OCI-LY1 (cell line): ENCODE data around the gene SYT7.

Experiments
- H2AFZ ChIP-seq: fragments of 200-600 bp; sonication (generic), shearing (Covaris generic); 2 replicates; pipeline ENCODE4 v1.6.0; 2014; ENCODE audit warnings: antibody characterized with exemption, mild to moderate bottlenecking, low read length
- H3F3A ChIP-seq: fragments of 200-600 bp; sonication (generic), shearing (Covaris generic); 2 replicates; pipeline ENCODE4 v1.6.0; 2014; ENCODE audit warnings: mild to moderate bottlenecking, antibody characterized with exemption, low read length, moderate library complexity; ENCODE audit not compliant: insufficient read depth
- H3K27ac ChIP-seq: fragments of 200-600 bp; sonication (generic); 2 replicates; pipeline ENCODE4 v1.5.1; 2014; ENCODE audit warnings: low read length, mixed run types, mild to moderate bottlenecking, low read depth; ENCODE audit not compliant: poor library complexity, severe bottlenecking
- H3K27me3 ChIP-seq: fragments of 200-600 bp; sonication (generic); 2 replicates; pipeline ENCODE4 v1.6.0; 2014; ENCODE audit warnings: antibody characterized with exemption, mild to moderate bottlenecking, low read length, moderate library complexity; ENCODE audit not compliant: insufficient read depth
- H3K36me3 ChIP-seq: fragments of 200-600 bp; sonication (generic); 2 replicates; pipeline ENCODE4 v1.6.1; 2014; ENCODE audit warnings: mild to moderate bottlenecking, antibody characterized with exemption, low read length, moderate library complexity, mixed read lengths; ENCODE audit not compliant: insufficient read depth
- H3K4me1 ChIP-seq: fragments of 200-600 bp; sonication (generic); 2 replicates; pipeline ENCODE4 v1.5.1; 2014; ENCODE audit warnings: mild to moderate bottlenecking, low read length, moderate library complexity; ENCODE audit not compliant: insufficient read depth, severe bottlenecking
- H3K4me2 ChIP-seq: fragments of 200-600 bp; sonication (generic), shearing (Covaris generic); 2 replicates; pipeline ENCODE4 v1.6.1; 2014; ENCODE audit warnings: low read length
- H3K4me3 ChIP-seq: fragments of 200-600 bp; sonication (generic); 2 replicates; pipeline ENCODE4 v1.5.1; 2014; ENCODE audit warnings: low read length, low read depth, mild to moderate bottlenecking, mixed read lengths; ENCODE audit not compliant: poor library complexity, severe bottlenecking
- H3K79me2 ChIP-seq: fragments of 200-600 bp; shearing (Covaris generic); 2 replicates; pipeline ENCODE4 v1.6.1; 2016; ENCODE audit warnings: mixed run types, low read length, mixed read lengths; ENCODE audit not compliant: insufficient read depth
- H3K9ac ChIP-seq: fragments of 200-600 bp; sonication (generic), shearing (Covaris generic); 2 replicates; pipeline ENCODE4 v1.6.1; 2014; ENCODE audit warnings: mild to moderate bottlenecking, low read length, mixed read lengths
- H3K9me2 ChIP-seq: fragments of 200-600 bp; sonication (generic), shearing (Covaris generic); 2 replicates; pipeline ENCODE4 v1.6.1; 2014; ENCODE audit warnings: low read depth, mild to moderate bottlenecking, low read length, mixed read lengths
- H3K9me3 ChIP-seq: fragments of 200-600 bp; shearing (Covaris generic); 2 replicates; pipeline ENCODE4 v1.6.1; 2014; ENCODE audit warnings: low read length, mixed read lengths
- H4K20me1 ChIP-seq: fragments of 200-600 bp; sonication (generic), shearing (Covaris generic); 2 replicates; pipeline ENCODE4 v1.6.0; 2016; ENCODE audit warnings: mild to moderate bottlenecking, low read length; ENCODE audit not compliant: insufficient read depth
- EZH2 ChIP-seq: fragments of 200-600 bp; sonication (generic), shearing (Covaris generic); IDR thresholded peaks from 2 replicates; pipeline ENCODE4 v1.8.0; 2017; ENCODE audit warnings: borderline replicate concordance, mixed run types, mild to moderate bottlenecking, antibody characterized with exemption, low read length, moderate library complexity, mixed read lengths
- TF ChIP-seq, protein P1 (sequence below): fragments of 200-600 bp; sonication (generic), shearing (Covaris generic); IDR thresholded peaks from 2 replicates; pipeline ENCODE4 v1.5.1; 2017; ENCODE audit warnings: mild to moderate bottlenecking, antibody characterized with exemption, low read length, moderate library complexity, mixed read lengths

Gene SYT7

DNA sequence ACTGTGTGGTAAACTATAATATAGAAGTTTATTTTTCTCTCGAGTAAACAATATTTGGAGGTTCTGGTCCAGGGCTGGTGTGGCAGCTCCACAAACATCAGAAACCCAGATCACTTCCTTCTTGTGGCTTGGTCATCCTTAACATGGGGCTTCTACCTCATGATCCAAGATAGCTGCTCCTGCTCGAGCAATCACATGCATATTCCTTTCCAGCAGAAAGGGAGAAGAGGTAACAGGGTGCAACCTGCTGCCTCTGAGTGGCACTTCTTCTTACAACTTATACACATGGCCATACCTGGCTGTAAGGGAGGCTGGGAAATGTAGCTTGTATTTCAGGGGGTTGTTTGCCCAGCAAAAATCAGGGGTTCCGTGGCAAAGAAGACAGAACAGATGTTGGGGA lies 44.6 kb upstream of the SYT7 start:
- no peaks in the 10 kb centered on the region for H3K79me2 ChIP-seq
- no peaks in the 10 kb centered on the region for H3F3A ChIP-seq
- H3K4me3 ChIP-seq: no peak overlapping the region
- no peaks in the 10 kb centered on the region for H3K9me3 ChIP-seq
- H4K20me1 ChIP-seq: no peaks in the 10 kb centered on the region
- H3K4me2 ChIP-seq: no peak overlapping the region
- H3K4me1 ChIP-seq: no peaks in the 10 kb centered on the region
- no peak overlapping the region for H3K27ac ChIP-seq
- no peaks in the 10 kb centered on the region for H3K9me2 ChIP-seq
- H3K9ac ChIP-seq: no peak overlapping the region
- no peak overlapping the region for H2AFZ ChIP-seq
- TF ChIP-seq EZH2: no peak
- TF ChIP-seq, protein P1, sequence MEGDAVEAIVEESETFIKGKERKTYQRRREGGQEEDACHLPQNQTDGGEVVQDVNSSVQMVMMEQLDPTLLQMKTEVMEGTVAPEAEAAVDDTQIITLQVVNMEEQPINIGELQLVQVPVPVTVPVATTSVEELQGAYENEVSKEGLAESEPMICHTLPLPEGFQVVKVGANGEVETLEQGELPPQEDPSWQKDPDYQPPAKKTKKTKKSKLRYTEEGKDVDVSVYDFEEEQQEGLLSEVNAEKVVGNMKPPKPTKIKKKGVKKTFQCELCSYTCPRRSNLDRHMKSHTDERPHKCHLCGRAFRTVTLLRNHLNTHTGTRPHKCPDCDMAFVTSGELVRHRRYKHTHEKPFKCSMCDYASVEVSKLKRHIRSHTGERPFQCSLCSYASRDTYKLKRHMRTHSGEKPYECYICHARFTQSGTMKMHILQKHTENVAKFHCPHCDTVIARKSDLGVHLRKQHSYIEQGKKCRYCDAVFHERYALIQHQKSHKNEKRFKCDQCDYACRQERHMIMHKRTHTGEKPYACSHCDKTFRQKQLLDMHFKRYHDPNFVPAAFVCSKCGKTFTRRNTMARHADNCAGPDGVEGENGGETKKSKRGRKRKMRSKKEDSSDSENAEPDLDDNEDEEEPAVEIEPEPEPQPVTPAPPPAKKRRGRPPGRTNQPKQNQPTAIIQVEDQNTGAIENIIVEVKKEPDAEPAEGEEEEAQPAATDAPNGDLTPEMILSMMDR: no peak
- H3K27me3 ChIP-seq: no peaks in the 10 kb centered on the region
- no peaks in the 10 kb centered on the region for H3K36me3 ChIP-seq

DNA sequence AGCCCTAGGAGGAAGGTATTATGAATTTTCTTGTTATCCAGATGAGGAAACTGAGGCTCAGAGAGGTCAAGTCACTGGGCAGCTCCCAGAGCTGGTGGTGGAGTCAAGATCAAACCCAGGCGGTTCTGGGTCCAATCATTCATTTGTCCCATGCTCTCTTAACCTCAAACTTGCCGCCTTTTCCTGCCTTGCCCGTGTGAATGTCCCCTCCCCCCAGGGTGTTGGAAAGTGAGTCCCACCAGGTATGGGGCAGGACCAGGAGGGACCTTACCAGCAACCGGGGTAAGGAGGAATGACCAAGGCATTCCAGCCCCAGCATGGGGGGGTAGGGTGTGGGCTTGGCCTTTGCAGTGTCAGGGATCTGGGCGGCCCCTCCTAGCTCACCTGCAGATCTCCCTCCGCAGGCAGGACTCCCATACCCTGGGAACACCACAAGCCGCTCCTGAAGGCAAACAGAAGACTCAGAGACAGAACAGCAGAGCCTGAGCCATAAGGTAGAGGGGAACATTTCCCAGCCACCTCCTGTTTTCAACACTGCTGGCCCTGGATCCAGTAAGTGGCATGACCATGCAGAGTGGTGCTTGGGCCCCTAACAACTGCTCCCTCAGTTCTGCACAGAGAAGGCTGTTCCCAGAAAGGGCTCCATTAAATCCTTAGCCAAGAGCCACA lies 41.2 kb upstream of the SYT7 start:
- Histone ChIP-seq H3F3A (no peaks in the 10 kb centered on the region), H4K20me1 (no peaks in the 10 kb centered on the region), H3K79me2 (no peaks in the 10 kb centered on the region), H3K36me3 (no peaks in the 10 kb centered on the region), H3K27me3 (no peaks in the 10 kb centered on the region), H3K4me1 (no peaks in the 10 kb centered on the region), H3K27ac (no peak overlapping the region), H2AFZ (no peak overlapping the region), H3K4me3 (no peak overlapping the region), H3K9me2 (no peaks in the 10 kb centered on the region), H3K9me3 (no peaks in the 10 kb centered on the region), H3K9ac (no peak overlapping the region), H3K4me2 (no peak overlapping the region)
- no peak for TF ChIP-seq EZH2
- TF ChIP-seq, protein P1: no peak

DNA sequence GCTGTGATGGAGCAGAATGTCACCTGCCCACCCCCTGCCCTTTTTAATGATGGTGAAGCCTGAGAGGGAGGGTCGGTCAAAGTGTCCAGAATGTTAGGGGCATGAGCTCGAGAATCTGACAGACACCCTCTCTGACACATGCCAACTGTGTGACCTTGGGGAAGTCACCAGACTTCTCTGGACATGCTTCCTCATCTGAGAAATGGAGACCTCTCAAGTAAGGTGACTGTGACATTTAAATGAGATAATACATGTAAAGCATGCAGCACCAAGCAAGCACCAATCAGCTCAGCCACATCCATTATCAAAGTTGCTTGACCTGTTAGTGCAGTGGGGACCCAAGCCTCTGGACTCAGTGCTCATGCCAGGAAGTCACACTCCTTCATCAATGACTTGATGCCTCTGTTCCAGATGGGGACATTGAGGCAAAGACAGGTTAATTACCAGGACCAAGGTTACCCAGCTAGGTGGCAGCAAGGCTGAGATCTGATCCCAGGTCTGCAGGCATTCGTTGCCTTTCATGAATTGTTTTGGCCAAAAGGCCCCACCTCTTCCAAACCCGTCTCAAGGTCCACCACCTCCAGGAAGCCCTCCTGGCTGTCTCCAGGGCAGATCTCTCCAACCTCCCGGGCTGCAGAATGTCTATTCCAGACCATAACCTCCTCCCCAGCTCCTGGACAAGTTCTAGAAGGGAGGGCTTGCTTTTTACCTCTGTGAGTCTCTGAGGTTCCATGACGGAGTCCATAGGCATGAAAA lies 38.8 kb upstream of the SYT7 start:
- no peaks in the 10 kb centered on the region for H3F3A ChIP-seq
- H3K79me2 ChIP-seq: no peaks in the 10 kb centered on the region
- no peak for TF ChIP-seq EZH2
- TF ChIP-seq, protein P1: no peak
- H3K4me1 ChIP-seq: no peaks in the 10 kb centered on the region
- no peaks in the 10 kb centered on the region for H3K36me3 ChIP-seq
- no peaks in the 10 kb centered on the region for H3K9me2 ChIP-seq
- no peak overlapping the region for H3K4me3 ChIP-seq
- no peaks in the 10 kb centered on the region for H3K9me3 ChIP-seq
- no peak overlapping the region for H2AFZ ChIP-seq
- H3K27ac ChIP-seq: no peak overlapping the region
- H3K4me2 ChIP-seq: no peak overlapping the region
- no peak overlapping the region for H3K9ac ChIP-seq
- H3K27me3 ChIP-seq: no peaks in the 10 kb centered on the region
- no peaks in the 10 kb centered on the region for H4K20me1 ChIP-seq
